ENCODE results near the gene BSN.
"Not testable (repeated sequence)": the region's sequence is repeated elsewhere in the genome, so short reads cannot be mapped to it uniquely, and the experiment has no call there.

BSN gene

DNA sequence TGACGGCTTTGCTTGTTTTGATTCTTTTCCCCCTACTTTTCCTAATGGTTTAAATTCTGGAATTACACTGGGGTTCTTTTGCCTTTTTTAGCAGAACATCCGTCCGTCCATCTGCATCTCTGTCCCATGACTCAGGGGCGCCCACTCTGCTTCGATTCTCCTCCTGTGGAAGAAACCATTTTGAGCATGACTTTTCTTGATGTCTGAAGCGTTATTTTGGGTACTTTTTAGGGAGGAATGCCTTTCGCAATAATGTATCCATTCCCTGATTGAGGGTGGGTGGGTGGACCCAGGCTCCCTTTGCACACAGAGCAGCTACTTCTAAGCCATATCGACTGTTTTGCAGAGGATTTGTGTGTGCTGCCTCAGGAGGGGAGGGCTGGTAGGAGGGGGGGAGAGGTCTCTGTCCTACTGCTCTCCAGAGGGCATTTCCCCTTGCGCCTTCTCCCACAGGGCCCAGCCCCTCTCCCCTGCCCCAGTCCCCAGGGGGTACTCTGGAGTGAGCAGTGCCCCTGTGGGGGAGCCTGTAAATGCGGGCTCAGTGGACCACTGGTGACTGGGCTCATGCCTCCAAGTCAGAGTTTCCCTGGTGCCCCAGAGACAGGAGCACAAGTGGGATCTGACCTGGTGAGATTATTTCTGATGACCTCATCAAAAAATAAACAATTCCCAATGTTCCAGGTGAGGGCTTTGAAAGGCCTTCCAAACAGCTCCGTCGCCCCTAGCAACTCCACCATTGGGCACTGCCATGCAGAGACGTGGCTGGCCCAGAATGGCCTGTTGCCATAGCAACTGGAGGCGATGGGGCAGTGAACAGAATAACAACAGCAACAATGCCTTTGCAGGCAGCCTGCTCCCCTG is 19.5 kb upstream of the BSN start:
- DNase-seq (ENCODE audit: low spot score): no peak

DNA sequence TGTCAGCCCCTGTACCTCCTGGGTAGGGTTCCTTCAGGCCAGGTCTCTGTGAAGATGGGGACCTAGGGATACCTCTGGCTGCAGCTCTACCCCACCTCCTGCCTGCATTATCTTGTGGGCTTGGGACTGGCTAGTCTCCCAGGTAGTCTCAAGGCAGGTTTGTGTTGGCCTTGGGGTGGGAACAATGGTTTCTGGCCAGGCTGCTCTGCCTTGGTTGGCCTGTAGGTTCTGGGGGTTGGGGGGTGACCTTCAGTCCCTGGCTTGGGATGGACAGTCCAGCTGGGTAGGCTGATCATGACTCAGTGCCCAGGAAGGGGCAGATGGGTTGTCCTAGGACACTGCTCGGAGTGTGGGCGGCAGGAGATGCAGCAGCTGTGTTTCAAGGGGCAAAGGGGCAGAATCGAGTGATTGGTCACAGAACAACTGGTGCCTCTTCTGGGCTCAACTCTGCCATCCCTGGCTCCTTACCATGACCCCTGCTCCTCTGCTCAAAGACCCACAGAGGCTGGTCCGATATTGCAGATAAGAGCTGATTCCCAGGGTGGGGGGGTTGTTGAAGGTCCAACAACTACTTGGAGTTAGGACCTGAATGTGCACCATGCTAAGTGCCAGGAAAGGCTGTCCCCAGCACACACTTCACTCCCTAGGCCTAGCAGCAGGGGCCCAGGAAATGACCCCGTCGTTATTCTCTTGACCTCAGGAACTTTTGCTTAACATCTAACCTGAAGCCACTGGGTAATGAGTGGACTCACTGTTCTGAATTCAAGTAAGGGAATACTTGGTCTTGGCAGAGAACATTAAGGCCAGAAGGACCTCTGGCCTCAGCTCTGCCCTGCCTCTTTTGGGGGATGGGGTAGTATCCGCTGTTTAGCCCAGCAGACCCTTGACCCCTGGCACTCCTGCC is 18.1 kb upstream of the BSN start:
- DNase-seq (ENCODE audit: low spot score): no peak

DNA sequence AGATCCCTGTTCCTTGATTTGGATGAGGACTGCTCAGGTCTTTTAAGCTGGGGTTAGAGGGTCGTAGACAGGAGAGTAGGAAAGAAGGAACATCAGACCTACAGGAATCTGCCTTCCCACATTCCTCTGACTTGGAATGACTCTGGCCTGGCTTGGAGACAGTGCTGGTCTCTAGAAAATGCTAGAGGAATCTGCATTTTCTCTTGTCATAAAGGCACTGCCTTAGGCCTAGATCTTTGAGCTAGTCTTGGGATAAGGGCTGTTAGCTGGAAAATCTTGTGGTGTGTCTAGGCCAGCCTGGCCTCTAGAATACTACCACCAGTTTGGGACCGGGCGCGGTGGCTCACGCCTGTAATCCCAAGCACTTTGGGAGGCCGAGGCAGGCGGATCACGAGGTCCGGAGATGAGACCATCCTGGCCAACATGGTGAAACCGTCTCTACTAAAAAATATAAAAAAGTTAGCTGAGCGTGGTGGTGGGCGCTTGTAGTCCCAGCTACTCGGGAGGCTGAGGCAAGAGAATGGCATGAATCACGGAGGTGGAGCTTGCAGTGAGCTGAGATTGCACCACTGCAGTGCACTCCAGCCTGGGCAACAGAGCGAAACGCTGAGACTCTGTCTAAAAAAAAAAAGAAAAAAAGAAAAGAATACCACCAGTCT is 17.3 kb upstream of the BSN start:
- DNase-seq (ENCODE audit: low spot score): no peak

DNA sequence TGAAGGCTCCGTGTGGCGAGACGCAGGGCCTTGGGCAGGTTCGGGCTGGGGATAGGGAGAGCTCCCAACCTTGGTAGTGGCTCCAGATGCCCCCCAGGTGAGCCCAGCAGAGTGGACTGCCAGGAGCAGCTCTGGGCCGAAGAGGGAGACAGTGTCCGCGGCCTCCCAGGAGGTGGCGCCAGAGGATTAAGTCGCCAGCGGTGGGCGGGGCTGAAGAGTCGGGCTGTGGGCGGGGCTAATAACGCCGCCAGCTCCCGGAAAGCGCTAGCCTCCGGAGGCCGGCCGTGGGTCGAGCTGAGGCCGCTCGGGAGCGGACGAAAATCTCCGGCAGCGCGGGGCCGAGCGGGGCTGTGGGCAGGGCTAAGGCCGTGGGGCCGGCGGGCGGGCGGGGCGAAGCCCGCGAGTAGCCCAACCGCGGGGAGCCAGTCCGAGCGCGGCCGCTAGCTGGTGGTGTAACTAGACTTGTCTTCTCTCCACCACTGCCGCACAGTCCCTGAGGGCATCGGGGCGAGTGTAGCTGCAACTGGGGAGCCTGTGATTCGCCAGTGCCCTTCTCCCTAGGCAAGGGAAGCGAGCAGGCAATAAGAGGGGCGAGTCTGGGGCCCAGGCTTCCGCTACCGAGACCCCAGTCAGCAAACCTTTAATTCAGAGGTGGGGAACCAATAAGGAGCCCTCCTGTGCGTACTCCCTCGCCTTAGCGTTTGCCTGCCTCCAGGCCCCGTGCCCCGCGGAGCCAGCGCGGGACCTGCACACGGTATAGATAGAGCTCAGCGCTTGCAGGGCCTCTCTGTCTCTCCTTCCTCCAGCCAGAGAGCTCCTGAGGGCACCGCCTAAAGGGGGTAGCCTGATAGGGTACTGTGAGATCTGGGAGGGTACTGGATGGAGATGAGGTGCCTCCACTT is 14.4 kb upstream of the BSN start:
- DNase-seq (ENCODE audit: low spot score): peak; percentile 87

DNA sequence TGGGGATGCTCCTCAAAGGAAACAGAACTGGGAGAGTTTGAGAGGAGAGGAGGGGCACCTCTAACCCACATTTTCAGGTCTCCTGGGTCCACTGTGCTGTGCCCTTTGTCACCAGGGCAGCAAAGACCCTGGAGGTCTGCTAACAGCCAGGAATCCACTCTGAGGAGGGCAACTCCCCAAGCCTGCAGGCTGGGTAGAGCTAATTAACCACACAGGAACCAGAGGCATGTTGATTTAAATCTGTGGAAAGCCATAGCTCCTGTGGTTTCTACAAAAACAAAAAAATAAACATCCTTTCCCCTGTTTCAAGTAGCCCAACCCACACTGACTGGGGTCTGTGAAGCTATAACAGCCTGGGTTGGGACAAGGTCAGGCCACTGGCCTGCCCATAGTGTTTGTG is 2.2 kb upstream of the BSN start:
- DNase-seq (ENCODE audit: low spot score): no peak

DNA sequence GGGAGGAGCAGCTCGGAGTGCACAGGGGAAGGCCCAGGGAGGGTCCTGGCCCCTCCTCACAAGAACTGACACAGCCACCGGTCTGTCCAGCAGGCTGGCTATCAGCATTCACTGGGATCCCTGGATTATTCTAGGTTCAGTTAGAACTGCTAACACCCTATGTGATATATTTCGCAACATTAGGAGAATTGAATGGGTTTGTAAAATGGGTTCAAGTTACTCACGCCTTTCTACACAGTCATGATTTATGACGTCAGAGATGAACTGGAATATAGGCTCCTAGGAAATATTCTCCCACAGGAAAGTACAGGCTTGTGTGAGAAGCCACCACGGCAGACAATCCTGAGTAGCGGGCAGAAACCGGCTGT is 969 bp upstream of the BSN start:
- no peak for DNase-seq (ENCODE audit: low spot score)

DNA sequence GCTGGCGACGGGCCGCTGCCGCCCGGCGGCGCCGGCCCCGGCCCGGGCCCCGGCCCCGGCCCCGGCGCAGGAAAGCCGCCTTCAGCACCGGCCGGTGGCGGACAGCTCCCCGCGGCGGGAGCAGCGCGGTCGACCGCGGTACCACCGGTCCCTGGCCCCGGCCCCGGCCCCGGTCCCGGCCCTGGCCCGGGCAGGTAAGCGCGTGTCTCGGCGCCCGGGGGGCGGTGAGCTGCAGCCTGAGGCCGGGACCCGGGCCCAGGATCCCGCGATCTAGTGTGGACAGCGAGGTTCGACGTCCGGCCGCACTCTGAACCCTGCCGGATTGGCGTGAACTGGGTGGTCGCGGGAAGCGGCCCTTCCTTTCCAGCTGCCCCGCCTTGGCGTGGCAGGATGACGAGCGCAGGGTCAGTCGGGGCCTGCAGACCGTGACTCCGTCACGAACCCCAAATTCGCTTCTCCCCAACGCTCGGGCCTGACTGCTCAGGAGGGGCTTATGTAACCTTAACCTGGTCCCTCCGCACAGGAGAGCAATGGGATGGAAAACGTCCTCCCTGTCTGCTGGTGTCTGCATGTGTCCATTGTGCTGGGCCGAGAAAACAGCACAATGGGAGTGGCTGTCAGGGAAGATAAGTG is 472 bp downstream of the BSN start:
- peak; percentile 56 for DNase-seq (ENCODE audit: low spot score)

DNA sequence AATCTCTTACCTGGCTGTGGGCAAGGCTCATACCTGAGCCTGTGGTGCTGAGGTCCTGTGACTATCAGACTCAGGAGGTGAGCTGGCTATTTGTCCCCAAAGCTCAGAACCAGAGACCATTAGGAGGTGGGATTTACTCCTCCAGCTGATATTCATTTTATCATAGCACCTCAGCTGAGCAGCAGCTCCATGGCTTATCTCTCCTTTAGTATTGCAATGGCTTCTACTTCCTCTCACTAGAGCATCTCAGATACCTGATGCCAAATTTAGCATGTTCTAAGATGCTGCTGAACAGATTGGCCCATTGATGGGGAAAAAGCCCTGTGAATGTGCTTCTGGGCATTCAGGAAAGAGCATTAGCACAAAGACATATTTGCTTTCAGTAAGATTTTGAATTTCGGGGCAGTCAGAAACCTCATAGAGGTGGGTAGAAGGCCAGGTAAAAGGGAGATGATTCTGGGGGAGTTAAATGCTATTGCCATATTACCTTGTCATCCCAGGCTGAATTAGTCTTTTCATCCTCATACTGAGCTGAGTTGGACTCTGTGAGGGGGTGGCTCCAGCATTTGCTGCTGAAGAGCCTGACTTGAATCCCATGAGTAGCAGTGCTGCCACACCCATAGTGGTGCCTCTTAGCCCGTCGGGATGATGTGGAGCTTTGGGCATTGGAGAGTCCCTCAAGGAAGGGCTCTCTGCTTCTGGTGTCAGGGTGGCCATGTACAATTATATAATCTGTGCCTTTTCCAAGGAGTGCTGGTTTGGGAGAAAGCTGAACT is 2.4 kb downstream of the BSN start:
- DNase-seq (ENCODE audit: low spot score): no peak

DNA sequence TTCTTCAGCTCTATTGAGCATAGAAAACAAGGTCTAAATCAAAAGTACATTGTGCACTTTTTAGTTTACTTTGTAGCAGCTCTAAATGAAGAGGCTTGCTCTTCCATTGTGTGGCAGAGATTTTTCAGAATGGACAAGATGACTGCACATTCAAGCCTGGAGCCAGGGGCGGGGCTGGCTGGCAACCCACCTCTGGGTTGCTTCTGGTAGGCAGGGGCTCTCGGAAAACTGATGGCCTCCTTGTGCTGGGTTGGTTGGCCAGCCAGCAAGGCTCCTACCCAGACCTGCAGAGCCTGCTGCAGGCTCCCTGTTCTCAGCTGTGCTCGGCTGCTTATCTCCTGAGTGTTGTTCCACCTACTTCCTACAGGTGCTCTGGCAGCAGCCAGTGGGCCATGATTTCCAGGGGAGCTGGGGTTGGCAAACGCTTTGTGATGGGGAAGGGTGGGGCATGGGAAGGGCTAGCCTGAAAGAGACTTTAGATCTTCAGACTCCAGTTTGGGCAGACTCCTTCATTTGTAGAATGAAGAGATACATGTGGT is 8.8 kb downstream of the BSN start:
- DNase-seq (ENCODE audit: low spot score): peak; percentile 34

DNA sequence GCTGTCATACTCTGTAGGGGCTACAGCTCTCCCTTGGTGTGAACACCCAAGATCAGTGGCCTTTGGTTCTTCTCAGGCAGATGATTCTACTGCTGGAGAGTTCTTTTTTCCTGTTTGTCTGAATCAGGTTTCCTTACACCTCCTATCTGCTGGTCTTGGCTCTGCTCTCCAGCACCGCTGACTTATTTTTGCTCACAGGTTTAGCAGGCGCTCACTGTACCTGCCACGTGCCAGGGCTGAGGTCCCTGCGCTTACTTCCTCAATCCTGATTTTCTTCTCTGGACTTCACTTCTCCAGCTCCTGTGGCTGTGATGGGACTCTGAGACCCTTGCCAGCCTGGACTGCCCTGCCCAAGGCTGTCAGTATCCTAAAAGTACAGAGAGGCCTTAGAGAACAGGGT is 9.5 kb downstream of the BSN start:
- no peak for DNase-seq (ENCODE audit: low spot score)

DNA sequence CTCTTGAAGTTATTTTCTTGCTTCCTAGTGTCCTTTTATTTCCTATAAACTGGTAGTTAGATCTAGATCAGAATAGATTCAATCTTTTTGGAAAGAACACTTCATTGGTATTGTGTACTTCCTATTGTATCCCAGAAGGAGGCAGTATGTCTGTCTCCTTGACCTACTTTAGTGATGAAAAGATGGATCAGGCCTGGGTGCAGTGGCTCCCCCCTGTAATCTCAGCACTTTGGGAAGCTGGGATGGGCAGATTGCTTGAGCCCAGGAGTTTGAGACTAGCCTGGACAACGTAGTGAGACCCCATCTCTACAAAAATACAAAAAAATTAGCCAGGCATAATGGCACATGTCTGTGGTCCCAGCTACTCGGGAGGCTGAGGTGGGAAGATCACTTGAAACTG is 12.0 kb downstream of the BSN start:
- DNase-seq (ENCODE audit: low spot score): no peak

DNA sequence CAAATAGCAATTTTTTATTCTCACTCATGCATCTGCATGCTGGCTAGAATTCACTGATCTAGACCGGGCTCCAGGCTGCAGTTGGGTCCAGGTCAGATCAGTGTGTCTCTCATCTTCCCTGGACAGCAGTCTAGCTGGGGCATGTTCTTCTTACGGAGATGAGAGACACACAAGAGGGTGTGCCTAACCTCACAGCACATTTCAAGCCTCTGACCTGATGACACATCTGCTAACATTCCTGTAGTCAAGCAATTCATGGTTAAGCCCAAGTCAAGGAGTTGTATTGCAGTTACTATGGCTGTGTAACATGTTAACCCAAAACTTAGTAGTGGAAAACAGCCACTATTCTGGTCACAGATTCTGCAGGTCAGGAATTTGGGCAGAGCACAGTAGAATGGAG is 13.1 kb downstream of the BSN start:
- no peak for DNase-seq (ENCODE audit: low spot score)

DNA sequence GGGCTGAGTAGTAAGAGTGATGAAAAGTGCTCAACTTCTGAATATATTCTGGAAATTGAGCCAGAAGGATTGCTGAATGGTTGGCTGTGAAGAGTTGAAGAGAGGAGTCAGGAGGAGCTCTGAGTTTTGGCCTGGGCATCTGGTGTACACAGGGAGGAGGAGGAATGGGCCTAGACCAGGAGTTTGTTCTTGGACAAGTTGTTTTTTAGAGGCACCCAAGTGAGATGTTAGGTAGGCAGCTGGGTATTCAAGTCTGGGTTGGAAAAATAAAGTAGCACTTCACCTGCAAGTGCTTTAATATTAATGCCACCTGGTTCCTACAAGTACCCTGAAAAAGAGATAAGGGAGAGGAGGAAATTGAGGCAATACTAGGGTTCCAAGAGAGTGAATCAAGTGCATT is 14.7 kb downstream of the BSN start:
- DNase-seq (ENCODE audit: low spot score): no peak

DNA sequence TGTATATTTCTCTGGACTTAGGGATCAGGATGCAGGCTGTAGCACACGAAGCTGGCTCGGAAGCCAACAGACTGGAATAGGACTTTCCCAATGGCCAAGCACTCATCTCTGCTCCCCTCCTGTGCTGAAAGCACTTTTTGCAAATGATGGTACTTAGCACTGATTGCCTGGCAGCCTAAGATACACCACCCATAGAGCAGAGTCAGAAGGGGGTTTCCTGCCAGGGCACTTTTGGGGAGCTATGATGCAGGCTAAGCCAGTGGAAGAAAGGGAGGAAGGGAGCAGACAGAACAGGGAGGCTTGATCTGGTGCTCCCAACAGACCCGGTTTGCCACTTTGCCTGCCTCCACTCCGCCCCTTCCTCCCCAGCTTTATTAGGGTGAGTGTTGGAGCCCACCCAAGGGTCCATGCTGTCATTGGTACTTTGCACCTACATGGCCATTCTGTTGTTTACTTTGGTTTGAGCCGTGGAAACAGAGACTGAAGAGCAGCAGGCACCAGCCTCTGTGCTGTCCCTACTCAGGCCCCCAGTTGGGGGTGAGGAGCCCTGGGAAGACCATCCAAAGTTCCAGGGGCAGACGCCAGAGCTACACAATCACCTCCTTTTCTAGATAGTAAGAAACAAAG is 15.9 kb downstream of the BSN start:
- DNase-seq (ENCODE audit: low spot score): no peak

DNA sequence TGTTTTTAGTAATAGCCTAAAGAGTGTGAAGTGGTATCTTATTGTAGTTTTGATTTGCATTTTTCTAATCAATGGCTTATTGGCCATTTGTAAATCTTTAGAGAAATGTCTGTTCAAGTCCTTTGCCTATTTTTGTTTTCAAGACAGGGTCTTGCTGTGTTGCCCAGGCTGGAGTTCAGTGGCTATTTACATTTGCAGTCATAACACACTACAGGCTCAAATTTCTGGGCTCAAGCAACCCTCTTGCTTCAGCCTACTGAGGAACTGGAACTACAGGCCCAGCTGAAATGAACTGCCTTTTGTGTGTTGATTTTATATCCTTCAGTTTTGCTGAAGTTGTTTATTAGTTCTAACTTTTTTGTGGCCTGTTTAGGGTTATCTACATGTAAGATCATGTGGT is 27.9 kb downstream of the BSN start:
- DNase-seq (ENCODE audit: low spot score): no peak

DNA sequence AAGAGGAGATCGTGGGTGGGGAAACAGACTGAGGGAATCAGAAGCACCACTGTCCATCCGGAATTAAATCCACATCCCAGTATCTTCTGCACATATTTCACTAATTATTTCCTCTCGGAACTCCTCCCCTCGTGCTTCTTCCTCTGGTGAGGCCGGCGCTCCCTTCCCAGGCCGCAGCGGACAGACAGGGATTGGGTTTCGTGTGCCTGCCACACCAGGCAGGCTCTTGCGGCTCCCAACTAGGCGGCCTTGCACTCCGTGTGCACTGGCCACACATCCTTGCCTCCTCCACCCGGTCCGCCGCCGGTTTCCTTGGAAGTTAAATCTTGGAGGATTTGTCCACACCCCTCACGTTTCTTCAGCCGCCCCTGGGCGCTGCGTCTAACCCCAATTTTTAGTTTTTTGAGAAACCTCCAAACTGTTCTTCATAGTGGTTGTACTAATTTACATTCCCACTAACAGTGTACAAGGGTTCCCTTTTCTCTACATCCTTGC is 31.0 kb downstream of the BSN start:
- not testable (repeated sequence) for DNase-seq (ENCODE audit: low spot score)

DNA sequence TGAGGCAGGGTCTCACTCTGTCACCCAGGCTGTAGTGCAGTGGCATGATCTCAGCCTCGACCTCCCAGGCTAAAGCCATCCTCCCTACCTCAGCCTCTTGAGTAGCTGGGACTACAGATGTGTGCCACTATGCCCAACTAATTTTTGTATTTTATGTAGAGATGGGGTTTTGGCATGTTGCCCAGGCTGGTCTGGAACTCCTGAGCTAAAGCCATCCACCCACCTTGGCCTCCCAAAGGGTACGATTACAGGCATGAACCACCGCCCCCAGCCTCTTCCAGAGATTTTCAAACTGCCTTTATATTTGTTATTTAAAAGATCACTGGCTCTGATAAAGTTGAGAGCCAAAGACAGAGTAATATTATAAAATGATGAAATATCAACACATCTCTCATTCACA is 37.3 kb downstream of the BSN start:
- no peak for DNase-seq (ENCODE audit: low spot score)

DNA sequence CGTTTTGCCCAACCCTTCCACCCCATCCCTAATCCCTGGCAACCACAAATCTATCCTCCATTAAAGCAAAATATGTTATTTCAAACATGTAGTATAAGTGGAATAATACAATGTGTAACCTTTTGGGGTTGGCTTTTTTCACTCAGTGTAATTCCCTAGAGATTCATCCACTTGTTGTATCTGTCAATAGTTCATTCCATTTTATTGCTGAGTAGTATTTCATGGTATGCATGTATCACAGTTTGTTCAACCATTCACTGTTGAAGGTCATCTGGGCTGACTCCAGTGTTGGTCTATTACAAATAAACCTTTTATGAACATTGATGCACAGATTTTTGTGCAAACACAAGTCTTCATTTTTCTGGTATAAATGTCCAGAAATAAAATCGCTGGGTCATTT is 38.8 kb downstream of the BSN start:
- DNase-seq (ENCODE audit: low spot score): no peak

DNA sequence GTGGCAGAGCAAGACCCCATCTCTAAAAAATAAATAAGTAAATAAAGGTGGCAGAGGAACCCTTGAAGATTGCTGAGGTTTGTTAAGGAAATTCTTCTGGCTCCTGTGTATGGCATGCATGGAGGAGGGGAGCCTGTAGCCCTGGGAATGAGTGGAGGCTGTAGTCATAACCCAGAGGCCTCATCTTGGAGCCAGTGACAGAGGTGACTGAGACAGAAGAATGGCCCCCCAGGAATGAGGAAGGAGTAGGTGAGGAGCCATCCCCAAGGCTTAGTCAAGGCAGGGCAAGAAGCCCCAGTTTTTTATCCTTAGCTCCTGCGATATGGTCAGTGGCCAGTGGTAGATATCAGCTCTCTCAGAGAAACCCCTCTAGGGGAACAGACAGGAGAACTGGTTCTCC is 46.5 kb downstream of the BSN start:
- DNase-seq (ENCODE audit: low spot score): no peak
